Measurements from ENCODE around the gene SUMO2. TPM values are rescaled to one million over a fixed set of nuclear protein-coding genes. Genes with fewer than 3 reads are reported as not detected.

Gene SUMO2
- total and polyA plus RNA-seq, 2 of the 4 experiments (the other 2 are of a cell fraction): 71.3 to 83.7 TPM

DNA sequence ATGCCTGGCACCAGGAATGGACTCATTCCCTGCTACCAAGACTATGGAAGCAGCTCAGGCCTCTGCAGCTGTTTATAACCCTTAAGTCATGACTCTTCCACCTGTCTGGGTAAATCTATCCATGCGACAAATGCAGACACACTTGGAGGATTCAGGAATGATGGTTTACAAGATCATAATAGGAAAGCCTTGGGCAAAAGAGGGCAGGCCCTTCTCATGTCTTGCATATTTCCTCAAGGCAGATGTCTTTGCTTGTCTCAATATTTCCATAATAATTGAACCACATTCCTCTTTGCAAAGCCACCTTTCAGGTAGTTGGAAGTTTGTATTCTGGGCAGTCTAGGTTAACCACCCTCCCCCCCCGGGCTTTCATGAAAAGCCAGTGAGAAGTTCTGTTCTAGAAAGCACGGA lies 27.6 kb downstream of the SUMO2 start:
- Histone ChIP-seq H2AFZ (replicated peaks; ENCODE audit: low read length, poor library complexity) (no peak overlapping the region), H2BK5ac (ENCODE audit: low read depth, low read length, poor library complexity, severe bottlenecking) (no peak overlapping the region), H3K9me3 (ENCODE audit: control insufficient read depth, insufficient read depth, low read length) (no peaks in the 10 kb centered on the region), H3K79me1 (ENCODE audit: low read depth in 1 of 2, low read length in 2 of 2) (peaks cover 3 to 35% of the 10 kb centered on the region in 2 experiments; a peak in 3 of 4 replicates), H3K14ac (replicated peaks; ENCODE audit: low read depth, low read length) (no peak overlapping the region), H3K4me3 (ENCODE audit: insufficient read depth, low read depth, low read length) (no peak overlapping the region), H3K4ac (ENCODE audit: low read depth, low read length) (no peak overlapping the region), H4K91ac (ENCODE audit: insufficient read depth, low read depth, low read length) (no peak overlapping the region), H3K4me2 (ENCODE audit: low read depth, low read length) (no peak overlapping the region), H3K18ac (ENCODE audit: low read depth, low read length) (no peak overlapping the region), H3K9me1 (ENCODE audit: insufficient read depth, low read length) (peaks cover 9% of the 10 kb centered on the region; the same call in 1 of the 2 replicates), H2BK20ac (ENCODE audit: low read depth, low read length) (no peak overlapping the region), H4K20me1 (ENCODE audit: insufficient read depth, low read length) (peaks cover 11% of the 10 kb centered on the region), H2BK120ac (ENCODE audit: low read depth, low read length) (no peak overlapping the region), H3K27ac (ENCODE audit: insufficient read depth, low read length) (no peak overlapping the region), H4K5ac (ENCODE audit: low read depth, low read length) (no peak overlapping the region), H3K9ac (ENCODE audit: low read depth, low read length) (no peak overlapping the region), H3K36me3 (ENCODE audit: control insufficient read depth, insufficient read depth, low read length) (no peaks in the 10 kb centered on the region), H2AK5ac (ENCODE audit: low read depth, low read length) (no peak overlapping the region), H3K56ac (ENCODE audit: extremely low read depth, insufficient read depth, low read length) (no peak overlapping the region), H3K4me1 (ENCODE audit: control insufficient read depth, insufficient read depth, low read length) (peaks cover 3% of the 10 kb centered on the region), H2AK9ac (replicated peaks; ENCODE audit: low read depth, low read length, poor library complexity) (no peak overlapping the region), H3K23ac (ENCODE audit: low read depth, low read length) (no peak overlapping the region), H4K8ac (ENCODE audit: low read depth in 2 of 2, low read length in 2 of 2) (peak overlapping the region in 1 of 2 experiments; percentile 92; a peak in 2 of 4 replicates), H2BK15ac (ENCODE audit: low read depth, low read length) (no peak overlapping the region), H3K27me3 (ENCODE audit: control insufficient read depth, insufficient read depth, low read length) (no peaks in the 10 kb centered on the region)
- WGBS, 2 experiments (ENCODE audit: extremely low coverage in 2 of 2, insufficient read length in 1 of 2): no CpG with 5 or more reads among the region's 3 CpGs
- POLR2A ChIA-PET (ENCODE audit: unreplicated experiment): interaction anchor here (0.6 kb wide), 2 partner anchors 17 to 262 kb away, joined by 3 to 4 read pairs; no protein-coding TSS in a partner anchor
- TF ChIP-seq NFE2L2 (IDR thresholded peaks at IDR 0.05; ENCODE audit: low read depth, low read length): no peak
- TF ChIP-seq, protein P1, sequence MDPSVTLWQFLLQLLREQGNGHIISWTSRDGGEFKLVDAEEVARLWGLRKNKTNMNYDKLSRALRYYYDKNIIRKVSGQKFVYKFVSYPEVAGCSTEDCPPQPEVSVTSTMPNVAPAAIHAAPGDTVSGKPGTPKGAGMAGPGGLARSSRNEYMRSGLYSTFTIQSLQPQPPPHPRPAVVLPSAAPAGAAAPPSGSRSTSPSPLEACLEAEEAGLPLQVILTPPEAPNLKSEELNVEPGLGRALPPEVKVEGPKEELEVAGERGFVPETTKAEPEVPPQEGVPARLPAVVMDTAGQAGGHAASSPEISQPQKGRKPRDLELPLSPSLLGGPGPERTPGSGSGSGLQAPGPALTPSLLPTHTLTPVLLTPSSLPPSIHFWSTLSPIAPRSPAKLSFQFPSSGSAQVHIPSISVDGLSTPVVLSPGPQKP (IDR thresholded peaks at IDR 0.05; ENCODE audit: borderline replicate concordance, low read depth, low read length): no peak
- TF ChIP-seq MXI1 (IDR thresholded peaks at IDR 0.05; ENCODE audit: borderline replicate concordance, low read depth, low read length): no peak
- TF ChIP-seq MAZ (IDR thresholded peaks at IDR 0.05; ENCODE audit: borderline replicate concordance, low read depth, low read length): no peak
- TF ChIP-seq RFX5 (IDR thresholded peaks at IDR 0.05; ENCODE audit: low read depth, low read length): no peak
- TF ChIP-seq CHD1 (IDR thresholded peaks at IDR 0.05; ENCODE audit: low read depth, low read length): no peak
- TF ChIP-seq BHLHE40 (IDR thresholded peaks at IDR 0.05; ENCODE audit: low read depth, low read length): no peak
- no peak for TF ChIP-seq SMC3 (IDR thresholded peaks at IDR 0.05; ENCODE audit: low read depth, low read length)
- TF ChIP-seq, protein P2, sequence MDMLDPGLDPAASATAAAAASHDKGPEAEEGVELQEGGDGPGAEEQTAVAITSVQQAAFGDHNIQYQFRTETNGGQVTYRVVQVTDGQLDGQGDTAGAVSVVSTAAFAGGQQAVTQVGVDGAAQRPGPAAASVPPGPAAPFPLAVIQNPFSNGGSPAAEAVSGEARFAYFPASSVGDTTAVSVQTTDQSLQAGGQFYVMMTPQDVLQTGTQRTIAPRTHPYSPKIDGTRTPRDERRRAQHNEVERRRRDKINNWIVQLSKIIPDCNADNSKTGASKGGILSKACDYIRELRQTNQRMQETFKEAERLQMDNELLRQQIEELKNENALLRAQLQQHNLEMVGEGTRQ (IDR thresholded peaks at IDR 0.05; ENCODE audit: low read depth, low read length): no peak
- no peak for TF ChIP-seq MAFK (IDR thresholded peaks at IDR 0.05; ENCODE audit: low read depth, low read length)
- no peak for TF ChIP-seq CEBPB (IDR thresholded peaks at IDR 0.05; ENCODE audit: low read depth, low read length)
- TF ChIP-seq, protein P3, sequence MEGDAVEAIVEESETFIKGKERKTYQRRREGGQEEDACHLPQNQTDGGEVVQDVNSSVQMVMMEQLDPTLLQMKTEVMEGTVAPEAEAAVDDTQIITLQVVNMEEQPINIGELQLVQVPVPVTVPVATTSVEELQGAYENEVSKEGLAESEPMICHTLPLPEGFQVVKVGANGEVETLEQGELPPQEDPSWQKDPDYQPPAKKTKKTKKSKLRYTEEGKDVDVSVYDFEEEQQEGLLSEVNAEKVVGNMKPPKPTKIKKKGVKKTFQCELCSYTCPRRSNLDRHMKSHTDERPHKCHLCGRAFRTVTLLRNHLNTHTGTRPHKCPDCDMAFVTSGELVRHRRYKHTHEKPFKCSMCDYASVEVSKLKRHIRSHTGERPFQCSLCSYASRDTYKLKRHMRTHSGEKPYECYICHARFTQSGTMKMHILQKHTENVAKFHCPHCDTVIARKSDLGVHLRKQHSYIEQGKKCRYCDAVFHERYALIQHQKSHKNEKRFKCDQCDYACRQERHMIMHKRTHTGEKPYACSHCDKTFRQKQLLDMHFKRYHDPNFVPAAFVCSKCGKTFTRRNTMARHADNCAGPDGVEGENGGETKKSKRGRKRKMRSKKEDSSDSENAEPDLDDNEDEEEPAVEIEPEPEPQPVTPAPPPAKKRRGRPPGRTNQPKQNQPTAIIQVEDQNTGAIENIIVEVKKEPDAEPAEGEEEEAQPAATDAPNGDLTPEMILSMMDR (conservative IDR thresholded peaks at IDR 0.05; ENCODE audit: low read depth, low read length): no peak
- TF ChIP-seq POLR2A (IDR thresholded peaks at IDR 0.05; ENCODE audit: low read depth, low read length): no peak
- TF ChIP-seq FOS (IDR thresholded peaks at IDR 0.05; ENCODE audit: low read depth, low read length): no peak
- TF ChIP-seq RCOR1 (IDR thresholded peaks at IDR 0.05; ENCODE audit: insufficient replicate concordance, low read length): no peak
- intact Hi-C loops (cut with micrococcal nuclease) (no loop called here), in situ Hi-C loops (cut with MboI; ENCODE audit: low sequenced_read_pairs) (no loop called here), dilution Hi-C loops (cut with HindIII; ENCODE audit: low sequenced_read_pairs, unreplicated experiment) (no loop called here)
- ATAC-seq (ENCODE audit: low read depth): no peak
- no peak for DNase-seq
- BruUV-seq (replicated peaks): no TSS peak
- CTCF ChIA-PET: no interaction called here

Data from IMR-90 (cell line).